GM20000 (cell line): Measurements from ENCODE around the gene PCP2.

ENCODE experiments used
- DNase-seq: peaks from one replicate; pipeline ENCODE4 v3.0.0; 2012; ENCODE audit warnings: low spot score
- TF ChIP-seq, protein P1 (sequence below): IDR thresholded peaks from 2 replicates; pipeline ENCODE4 v1.5.1; 2012; ENCODE audit warnings: mild to moderate bottlenecking, control low read depth; ENCODE audit errors: extremely low read depth, missing control alignments

The PCP2 gene

DNA sequence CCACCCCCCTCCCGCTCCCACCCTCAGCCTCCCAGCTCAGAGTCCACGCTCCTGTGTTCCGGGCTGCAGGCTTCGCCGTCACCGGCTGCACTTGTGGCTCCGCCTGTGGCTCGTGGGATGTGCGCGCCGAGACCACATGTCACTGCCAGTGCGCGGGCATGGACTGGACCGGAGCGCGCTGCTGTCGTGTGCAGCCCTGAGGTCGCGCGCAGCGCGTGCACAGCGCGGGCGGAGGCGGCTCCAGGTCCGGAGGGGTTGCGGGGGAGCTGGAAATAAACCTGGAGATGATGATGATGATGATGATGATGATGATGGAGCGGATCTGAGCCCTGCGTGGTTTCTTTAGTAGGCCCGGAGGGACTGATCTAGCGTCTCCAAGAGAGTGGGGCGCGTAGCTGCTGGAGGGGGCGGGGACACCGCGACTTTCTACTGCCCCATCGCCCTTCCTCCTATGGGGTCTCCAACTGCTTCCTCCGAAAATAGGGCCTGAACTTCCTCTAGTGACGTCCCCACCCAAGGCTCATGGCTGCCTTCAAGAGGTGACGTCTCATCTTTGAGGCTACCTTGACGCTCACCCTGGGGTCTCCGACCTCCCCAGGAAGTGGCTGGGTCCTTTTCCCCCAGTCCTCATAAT lies 36.7 kb upstream of the PCP2 start:
- DNase-seq: no peak
- TF ChIP-seq, protein P1, sequence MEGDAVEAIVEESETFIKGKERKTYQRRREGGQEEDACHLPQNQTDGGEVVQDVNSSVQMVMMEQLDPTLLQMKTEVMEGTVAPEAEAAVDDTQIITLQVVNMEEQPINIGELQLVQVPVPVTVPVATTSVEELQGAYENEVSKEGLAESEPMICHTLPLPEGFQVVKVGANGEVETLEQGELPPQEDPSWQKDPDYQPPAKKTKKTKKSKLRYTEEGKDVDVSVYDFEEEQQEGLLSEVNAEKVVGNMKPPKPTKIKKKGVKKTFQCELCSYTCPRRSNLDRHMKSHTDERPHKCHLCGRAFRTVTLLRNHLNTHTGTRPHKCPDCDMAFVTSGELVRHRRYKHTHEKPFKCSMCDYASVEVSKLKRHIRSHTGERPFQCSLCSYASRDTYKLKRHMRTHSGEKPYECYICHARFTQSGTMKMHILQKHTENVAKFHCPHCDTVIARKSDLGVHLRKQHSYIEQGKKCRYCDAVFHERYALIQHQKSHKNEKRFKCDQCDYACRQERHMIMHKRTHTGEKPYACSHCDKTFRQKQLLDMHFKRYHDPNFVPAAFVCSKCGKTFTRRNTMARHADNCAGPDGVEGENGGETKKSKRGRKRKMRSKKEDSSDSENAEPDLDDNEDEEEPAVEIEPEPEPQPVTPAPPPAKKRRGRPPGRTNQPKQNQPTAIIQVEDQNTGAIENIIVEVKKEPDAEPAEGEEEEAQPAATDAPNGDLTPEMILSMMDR: no peak

DNA sequence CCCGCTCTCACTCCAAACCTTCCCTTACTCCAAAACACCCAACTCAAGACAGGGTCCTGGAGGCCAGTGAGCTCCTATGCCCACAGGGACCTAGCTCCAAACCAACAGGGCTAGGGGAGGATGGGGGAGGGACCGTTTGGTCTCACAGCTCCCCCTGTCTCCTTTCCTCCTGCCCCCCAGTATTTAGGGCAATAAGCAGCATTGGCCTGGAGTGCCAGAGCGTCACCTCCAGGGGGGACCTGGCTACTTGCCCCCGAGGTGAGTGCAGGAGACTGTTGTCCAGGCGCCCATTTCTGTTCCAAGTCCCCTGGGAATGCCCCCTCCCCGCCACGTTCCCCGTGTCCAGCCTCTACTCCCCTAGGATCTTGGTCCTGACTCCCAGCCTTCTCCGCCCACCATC lies 36.1 kb upstream of the PCP2 start:
- TF ChIP-seq, protein P1: no peak
- DNase-seq: no peak

DNA sequence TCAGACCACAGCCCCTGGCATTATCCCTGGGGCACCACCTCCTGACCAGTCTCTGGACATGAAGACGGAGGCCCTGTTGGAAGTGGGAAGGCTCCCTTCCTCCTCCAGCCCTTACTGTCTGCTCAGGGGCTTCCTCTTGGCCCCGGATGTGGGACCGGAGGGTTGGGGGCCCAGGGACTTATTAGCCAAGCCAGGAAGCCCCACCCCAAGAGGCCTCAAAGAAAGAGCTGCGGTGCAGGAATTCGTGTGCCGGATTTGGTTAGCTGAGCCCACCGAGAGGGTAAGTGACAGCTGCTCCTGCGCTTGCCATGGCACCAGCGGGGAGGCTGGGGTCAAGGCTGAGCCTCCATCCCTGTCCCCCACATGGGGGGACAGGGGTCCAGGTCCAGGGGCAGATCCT lies 35.3 kb upstream of the PCP2 start, which contains the start of gene RETN:
Gene RETN (plus strand): TSS at position 208 of the 400 bp plus-strand sequence. CDS start 278 bp downstream, outside the sequence.
- no peak for DNase-seq
- TF ChIP-seq, protein P1: no peak

DNA sequence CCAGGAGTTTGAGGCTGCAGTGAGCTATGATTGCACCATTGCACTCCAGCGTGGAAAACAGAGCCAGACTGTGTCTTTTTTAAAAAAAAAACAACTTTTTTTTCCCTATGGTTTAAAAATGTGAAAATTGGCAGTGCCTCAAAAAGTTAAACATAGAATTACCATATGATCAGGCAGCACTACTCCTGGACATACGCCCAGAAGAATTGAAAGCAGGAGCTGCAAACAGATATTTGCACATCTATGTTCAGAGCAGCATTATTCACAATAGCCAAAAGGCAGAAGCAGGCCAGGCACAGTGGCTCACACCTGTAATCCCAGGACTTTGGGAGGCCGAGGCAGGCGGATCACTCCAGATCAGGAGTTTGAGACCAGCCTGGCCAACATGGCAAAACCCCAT lies 31.6 kb upstream of the PCP2 start:
- TF ChIP-seq, protein P1: no peak

DNA sequence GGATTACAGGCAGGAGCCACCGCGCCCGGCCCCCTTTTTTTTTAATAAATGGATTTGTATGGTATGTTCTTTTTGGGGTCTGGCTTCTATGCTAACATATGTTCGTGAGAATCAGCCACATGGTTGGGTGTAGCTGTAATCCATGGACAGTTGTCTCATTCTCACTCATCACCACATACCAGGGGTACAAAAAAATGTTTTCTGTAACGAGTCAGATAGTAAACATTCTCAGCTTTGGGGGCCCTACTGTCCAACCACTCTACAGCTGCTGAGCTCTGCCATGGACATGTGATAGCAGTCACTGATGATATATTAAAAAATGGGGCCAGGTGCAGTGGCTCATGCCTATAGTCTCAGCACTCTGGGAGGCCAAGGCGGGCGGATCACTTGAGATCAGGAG lies 30.2 kb upstream of the PCP2 start:
- TF ChIP-seq, protein P1: no peak

More for the DNA sequence above, 31.6 kb upstream of the PCP2 start:
- DNase-seq: no peak

DNA sequence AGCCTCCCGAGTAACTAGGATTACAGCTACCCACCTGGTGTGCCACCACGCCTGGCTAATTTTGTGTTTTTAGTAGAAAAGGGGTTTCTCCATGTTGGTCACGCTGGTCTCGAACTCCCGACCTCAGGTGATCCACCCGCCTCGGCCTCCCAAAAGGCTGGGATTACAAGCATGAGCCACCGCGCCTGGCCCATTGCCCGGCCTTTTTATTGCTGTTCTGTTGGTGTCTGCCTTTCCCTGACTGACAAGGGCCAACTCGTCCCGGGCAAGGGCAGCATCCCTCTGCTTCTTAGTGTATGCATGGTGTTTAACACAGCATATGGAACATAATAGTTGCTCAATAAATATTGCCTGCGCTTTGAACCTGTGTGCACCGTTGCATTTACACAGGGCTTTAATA lies 29.1 kb upstream of the PCP2 start:
- TF ChIP-seq, protein P1: no peak
- no peak for DNase-seq

More for the DNA sequence above, 30.2 kb upstream of the PCP2 start:
- DNase-seq: no peak

DNA sequence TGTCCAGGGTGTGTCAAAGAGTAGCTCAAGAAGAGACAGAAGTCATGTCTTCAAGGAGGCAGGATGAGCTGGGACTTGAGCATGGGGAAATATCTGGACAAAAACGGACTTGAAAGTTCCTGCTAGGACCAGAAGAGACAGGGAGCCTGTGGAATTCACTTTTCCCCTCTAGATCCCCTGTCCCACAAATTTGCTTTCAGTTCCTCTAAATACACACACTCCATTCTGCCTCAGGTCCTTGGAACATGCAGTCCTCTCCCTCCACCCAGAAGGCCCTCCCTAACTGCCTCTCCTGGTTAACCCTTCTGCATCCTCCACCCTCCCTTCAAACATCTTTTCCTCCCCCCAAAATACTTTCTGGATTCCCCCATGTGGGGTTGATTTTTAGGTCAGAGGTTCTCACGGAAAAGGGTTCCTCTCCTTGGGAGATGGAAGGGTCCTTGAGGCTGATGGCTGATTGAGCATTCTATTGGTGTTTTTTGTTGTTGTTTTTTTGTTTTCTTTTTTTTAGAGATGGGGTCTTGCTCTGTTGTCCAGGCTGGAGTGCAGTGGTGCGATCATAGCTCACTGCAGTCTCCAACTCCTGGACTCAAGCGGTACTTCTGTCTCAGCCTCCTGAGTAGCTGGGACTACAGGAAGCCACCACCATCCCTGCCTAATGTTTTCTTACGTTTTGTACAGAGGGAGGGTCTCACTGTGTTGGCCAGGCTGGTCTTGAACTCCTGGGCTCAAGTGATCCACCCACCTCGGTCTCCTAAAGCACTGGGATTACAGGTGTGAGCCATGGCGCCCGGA lies 28.4 kb upstream of the PCP2 start:
- TF ChIP-seq, protein P1: no peak
- no peak for DNase-seq
